NCI-H1092 treated with DMSO at 0.1 percent for 48 hours (cell line): ENCODE measurements around the gene ARL4C.
A peak's percentile ranks its signal among the peaks of the same experiment; 100 is the strongest.
"Not testable (repeated sequence)": the region's sequence is repeated elsewhere in the genome, so short reads cannot be mapped to it uniquely, and the experiment has no call there.

ENCODE experiments used
- DNase-seq: peaks from one replicate; lab custom pipeline; 2025; lab: John Stamatoyannopoulos, UW

Gene ARL4C

DNA sequence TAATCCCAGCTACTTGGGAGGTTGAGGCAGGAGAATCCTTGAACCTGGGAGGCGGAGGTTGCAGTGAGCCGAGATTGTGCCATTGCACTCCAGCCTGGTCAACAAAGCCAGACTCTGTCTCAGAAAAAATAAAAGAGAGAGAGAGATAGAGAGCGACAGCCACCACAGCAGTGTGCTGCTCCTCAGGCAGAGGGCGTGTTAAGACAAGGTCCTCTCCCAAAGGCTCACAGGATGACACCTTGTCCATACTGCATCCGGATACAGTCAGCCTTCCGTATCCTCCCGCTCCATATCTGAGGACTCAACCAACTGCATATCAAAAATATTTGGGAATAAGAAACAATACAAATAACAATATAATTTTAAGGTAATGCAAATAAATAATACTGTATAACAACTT is 20.1 kb downstream of the ARL4C start:
- no peak for DNase-seq

- DNase-seq: no peak
Observed at GRCh38 chr2:234474654-234475053, 22.2 kb downstream of the ARL4C start.

DNA sequence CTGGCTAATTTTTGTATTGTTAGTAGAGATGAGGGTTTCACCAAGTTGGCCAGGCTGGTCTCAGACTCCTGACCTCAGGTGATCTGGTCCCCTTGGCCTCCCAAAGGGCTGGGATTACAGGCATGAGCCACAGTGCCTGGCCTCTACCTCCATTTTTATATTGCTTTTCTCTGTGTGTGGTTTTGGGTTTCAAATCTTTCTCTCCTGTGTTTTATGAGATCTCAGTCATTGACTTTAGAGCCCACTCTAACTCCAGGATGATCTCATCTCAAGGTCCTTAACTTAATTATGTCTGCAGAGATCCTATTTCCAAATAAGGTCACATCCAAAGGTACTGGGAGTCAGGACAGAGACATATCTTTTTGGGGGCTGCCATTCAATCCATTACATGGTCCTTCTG is 24.7 kb downstream of the ARL4C start:
- DNase-seq: no peak

DNA sequence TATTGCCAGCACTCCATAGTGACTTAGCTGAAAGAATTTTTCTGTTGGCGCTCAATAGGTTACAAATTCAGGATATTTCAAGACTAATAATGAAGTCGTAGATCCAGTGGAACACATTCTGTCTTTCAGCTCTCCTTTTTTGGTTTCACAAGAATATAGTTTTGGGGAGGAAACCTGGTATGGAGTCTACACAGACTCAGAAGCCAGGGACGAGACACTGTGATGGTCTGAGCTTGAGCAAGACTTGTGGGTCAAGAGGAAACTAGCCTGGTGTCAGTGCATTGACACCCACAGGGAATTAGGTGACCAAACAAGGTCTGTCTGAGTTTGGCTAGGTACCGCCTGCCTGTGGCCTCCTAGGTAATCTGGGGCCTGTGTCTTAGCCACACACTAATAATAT is 26.9 kb downstream of the ARL4C start:
- DNase-seq: no peak

DNA sequence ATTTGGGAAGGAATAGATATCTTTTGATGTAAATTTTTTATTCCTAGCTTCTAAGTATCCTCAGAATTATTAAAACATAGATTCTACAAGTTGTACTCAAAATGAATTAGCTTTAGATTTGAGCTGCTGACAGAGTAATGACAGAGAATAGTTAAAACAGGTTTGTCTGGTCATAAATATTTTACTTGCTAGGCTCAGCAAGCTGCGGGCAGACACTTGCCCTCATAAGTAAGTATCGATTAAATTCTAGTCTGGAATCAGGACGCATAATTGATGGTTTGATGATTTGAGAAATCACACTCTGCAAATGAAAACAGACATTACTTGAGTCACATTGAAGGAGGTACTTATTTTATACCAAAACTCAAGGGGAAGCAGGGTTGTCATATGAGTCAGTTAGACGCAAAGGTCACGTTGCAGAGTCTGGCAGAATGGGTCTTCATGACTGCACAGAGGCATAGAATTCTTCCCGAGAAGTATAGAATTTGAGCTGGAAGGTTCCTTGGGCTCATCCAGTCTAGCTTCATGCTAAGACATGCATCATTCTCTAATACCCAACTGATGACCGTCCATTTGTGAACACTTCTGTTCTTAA is 27.5 kb downstream of the ARL4C start:
- no peak for DNase-seq

- DNase-seq: no peak
Observed at GRCh38 chr2:234468503-234468902, 28.4 kb downstream of the ARL4C start.

GRCh38 chr2:234467289-234467688 is 29.6 kb downstream of the ARL4C start:
- no peak for DNase-seq

GRCh38 chr2:234464291-234464645 is 32.6 kb downstream of the ARL4C start:
- DNase-seq: no peak

- DNase-seq: peak; percentile 77
Observed at GRCh38 chr2:234463626-234464290, 33.1 kb downstream of the ARL4C start.

DNA sequence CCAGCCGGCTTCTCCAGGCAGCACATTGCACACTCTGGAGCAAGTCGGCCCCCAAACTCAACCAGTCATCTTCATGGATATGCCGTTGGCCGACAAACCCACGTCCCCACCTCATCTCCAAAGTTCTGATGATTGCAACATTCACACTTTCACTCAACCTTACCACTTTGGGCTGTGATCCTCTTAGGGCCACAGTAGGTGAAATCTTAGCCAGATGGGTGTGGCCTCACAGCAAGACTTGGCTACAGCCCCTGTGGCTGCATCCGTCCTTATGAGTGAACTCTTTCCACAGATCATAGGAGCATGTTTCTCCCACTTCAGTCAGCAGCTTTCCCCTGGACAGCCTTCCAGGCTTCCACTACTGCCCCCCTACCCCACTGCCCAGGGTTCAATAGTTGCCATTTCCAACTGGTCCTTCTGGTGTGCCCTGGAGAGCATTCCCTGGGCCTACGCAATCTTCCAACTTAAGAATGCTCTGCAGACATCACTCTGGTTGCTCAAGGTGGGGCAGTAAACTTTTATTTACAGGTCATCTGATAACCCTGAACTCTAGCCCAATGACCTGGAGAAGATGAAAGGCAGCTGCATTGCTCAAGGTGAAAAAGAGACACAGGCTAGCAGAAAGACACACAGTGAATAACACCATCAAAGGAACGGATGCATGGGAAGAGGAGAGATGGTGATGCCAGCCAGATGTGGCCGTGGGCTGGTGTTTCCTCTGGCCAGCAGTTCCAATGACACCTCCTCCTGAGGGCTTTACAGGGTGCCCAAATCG is 34.5 kb downstream of the ARL4C start:
- DNase-seq: no peak

GRCh38 chr2:234459401-234460009 is 37.4 kb downstream of the ARL4C start:
- no peak for DNase-seq

DNA sequence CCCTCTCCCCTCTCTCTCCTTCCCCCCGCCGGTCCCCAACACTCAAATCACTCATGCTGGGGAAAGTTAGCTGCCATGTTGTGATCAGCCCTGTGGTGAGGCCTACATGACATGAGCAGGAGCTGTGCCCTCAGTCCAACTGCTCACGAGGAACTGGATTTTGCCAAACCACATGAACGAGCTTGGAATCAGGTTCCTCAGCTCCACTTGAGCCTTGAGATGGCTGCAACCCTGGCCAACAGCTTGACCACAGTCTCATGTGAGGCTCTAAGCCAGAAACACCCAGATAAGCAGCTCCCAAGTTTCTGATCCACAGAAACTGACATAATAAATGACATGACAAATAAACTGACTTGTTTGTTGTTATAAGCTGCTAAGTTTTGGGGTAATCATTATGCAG is 38.4 kb downstream of the ARL4C start:
- no peak for DNase-seq

- DNase-seq: no peak
Observed at GRCh38 chr2:234457421-234457820, 39.5 kb downstream of the ARL4C start.

DNA sequence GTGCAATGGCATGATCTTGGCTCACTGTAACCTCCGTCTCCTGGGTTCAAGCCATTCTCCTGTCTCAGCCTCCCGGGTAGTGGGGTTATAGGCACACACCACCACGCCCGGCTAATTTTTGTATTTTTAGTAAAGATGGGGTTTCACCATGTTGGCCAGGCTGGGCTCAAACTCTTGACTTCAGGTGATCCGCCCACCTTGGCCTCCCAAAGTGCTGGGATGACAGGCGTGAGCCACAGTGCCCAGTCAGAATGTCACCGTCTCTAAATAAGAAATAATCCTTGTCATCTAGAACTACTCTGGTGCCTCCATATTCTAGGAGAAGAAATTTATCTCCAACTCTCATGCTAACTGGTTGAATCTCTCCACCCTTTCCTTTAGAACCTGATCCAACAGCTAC is 41.6 kb downstream of the ARL4C start:
- not testable (repeated sequence) for DNase-seq

- no peak for DNase-seq
Observed at GRCh38 chr2:234454433-234454832, 42.4 kb downstream of the ARL4C start.

DNA sequence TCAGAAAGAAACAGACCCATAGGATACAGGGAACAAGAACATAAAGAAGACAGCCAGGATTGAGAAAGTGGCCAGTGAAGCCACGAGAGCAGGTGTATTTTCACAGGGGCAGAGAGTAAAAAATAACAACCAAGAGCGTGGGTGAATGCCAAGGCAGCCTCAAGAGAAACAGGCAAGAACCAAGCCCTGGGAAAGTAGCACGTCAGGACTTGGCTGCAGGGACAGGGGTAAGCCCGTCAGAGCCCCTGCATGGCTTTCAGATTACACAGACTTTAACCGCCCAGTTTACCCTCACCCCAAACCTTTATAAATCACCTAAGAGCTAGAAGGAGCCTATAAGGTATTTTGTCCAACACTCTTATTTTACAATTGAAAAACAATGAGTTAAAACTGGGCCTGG is 43.7 kb downstream of the ARL4C start:
- DNase-seq: no peak

DNA sequence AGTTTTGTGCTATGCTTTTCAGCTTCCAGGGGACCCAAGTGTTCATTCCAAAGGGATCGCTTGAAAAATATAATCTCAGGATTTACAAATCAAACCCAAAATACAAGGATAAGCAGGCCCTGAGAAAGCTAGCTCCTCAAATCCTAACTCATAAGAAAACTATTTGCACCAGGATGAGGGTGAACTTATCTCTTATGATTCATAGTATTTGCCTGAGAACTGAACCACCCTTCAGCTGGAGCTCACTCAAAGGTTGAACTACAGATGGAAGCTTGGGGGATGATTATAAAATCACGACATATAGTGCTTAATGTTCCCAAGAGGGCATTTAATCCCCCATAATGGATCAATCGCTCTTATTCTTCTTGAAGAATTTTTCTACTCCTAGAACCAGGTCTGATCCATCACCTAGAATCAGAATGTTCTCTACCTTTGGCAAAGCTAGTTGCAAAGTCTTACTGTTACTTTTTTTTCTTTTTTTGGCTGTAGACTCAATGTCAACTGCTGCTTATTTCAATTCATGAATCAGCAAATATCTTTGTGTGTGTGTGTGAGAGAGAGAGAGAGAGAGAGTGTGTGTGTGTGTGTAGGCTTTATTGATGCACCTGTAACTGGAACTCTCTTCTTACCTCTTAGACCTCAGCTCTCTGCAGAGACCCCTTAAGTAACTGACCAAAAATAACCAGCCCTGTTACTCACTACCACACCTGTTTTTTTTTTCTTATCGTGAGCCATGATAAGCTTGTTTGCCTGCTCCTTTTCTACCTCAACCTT is 44.8 kb downstream of the ARL4C start:
- no peak for DNase-seq

GRCh38 chr2:234451242-234451641 is 45.6 kb downstream of the ARL4C start:
- no peak for DNase-seq

DNA sequence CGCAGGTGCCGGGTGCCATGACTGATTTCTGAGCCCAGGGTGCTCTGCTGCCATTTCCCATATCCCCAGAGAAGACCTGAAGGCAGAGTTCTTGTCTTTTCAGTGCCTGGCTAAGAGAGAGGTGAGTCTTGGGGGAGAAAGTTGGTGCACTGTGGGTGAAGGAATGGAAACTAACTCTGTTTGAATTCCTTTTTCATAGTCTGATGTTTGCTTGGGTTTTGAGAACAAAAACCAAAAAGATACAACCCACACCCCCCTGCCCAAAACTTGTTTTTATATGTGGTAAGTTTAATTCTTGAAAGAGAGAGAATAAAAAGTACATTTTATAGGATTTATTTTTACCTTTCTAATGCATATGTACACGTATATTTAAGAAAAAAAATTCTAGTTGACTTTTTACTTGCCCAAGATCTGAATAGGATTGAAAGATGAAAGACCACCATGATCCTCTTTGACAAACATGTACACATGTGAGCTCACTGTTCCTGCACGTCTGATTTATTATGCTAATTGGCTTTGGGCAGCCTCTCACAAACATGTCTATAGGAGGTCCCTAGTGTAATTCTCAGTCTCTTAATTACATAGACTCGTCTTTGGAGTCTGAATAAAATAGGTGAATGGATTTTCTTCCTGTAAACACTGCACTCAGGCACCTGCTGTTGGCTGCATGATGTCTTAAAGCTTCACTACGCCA is 46.3 kb downstream of the ARL4C start:
- no peak for DNase-seq

DNA sequence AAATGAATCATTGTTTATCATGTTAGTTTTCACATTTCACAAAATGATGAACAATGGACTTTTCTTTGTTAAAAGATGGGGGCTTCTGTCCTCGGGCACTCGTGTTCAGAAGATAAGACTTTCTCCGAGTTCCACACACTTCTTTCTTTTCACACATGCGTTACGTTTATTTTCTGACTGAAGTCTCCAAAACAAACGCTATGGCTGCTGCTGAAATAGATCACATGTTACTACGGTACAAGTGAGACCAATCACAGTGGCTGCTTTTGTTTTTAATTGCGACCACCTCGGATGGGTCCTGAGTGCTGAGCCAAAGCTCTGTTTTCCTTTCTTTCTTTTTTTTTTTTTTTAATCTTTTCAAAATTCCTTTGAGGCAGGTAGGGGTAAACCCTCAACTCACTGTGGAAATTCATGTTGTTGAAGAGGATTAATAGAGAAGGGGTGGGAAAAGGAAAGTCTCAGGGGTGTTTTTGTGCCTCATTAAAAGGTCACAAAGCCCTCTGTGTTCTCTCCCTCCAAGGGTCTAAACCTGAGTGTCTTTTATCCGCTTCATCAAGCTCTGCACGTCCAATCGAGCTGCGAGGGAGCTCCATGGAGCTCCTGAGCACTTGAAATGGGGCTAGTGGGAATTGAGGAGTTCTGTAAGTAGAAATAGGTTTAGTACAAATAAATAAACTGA is 48.2 kb downstream of the ARL4C start:
- no peak for DNase-seq

GRCh38 chr2:234447963-234448362 is 48.9 kb downstream of the ARL4C start:
- no peak for DNase-seq
